HG03520 (cell line): Measurements from ENCODE around the gene BCL11B.

Experiments used
- ATAC-seq: cut with Tn5 transposase; IDR thresholded peaks from one replicate; pipeline ENCODE4 v1.9.1; 2021; ENCODE audit warnings: mild to moderate bottlenecking, moderate library complexity; ENCODE audit not compliant: unreplicated experiment

BCL11B gene

DNA sequence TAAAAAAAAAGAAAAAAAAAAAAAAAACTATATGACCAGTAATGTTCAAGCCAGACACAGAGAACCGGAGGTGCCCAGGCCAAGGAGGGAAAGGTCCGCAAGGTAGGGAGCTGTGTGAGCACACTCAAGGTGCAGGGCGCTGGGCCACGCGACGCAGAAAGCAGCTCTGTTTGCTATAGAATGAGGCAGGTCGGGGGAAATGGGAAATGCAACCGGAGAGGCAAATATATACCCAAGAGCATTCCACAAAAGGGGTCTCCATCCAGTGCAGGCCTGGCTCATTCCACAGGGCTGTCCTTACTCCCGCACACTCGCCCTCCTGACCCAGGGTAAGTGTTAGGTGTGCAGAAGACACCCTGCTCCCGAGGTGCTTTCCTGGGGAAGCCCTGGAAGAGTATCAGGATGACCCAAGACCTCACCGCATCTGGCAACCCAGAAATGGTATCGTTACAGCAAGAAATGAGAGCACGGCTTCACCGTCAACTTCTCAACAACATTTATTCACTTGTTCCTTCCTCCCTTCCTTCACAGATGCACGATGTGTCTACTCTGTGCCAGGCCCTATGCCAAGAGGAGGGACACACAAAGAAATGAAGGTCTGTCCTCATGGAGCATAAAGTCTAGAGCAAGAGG, 86.4 kb downstream of the BCL11B start:
- no peak for ATAC-seq

DNA sequence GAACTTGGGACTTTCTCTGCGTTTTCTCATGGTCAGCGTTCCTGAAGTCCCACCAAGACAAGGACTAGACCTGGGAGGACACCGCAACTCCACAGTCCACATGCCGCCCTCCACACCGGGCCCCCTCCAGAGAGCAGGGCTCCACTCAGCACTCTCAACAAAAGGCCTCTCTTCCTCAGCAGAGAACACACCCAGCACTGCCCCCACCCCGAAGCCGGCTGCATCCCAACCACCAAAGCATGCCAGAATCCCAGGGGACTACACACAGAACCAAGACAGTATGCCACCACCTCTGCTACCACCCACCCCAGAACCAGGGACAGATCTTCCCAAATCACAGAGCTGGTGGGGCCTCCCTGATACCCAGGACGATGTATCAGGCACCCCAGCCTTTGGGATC, 88.3 kb downstream of the BCL11B start:
- no peak for ATAC-seq

DNA sequence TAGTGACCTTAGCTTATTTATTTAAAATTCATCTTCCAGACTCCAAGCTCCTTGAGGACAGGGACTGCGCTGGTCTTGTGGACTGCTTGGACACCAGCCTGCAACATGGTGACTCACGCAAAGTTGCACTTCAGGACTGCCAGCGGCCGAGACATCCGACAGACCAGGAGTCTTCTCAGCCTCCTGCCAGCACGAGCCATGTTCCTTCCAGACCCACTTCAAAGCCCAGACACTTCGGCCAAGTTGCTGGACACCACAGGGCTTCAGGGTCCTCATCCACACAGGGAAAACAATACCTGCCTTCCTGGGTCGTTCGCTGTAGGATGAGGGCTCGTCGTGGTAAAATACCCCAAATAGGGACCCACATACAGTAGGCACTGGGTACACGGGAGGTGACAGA, 88.7 kb downstream of the BCL11B start:
- ATAC-seq, result no peak

DNA sequence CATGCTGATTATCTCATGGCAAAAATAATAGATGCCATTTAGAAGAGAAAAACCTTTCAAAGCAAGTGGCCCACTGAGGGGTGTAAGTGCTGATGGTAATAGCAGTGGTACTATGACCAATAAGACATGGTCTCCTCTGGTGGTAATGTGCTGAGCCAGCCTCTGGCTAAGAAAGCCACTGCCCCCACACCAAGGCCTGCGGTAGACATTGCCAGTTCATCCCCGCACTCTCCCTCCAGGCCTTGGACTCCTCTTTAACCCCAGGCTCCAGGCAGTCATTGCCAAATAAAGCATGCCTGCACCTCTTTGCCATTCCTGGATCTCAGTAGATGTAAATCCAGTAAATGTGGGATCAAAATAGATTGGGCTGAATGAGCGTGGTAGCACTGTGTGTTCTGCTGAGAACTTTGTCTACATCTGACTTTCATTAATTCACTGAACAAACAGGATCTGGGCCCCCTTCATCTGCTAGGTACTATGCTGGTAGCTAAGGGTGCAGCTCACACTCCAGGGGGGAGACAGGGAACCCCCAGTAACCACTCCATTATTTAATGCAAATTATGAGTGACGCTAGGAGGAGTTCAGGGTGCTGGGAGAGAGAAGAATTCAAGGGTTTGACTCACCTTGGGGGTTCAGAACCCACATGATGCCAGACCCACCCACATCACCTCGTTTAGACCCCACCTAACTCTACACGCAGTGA, 89.3 kb downstream of the BCL11B start:
- no peak for ATAC-seq

DNA sequence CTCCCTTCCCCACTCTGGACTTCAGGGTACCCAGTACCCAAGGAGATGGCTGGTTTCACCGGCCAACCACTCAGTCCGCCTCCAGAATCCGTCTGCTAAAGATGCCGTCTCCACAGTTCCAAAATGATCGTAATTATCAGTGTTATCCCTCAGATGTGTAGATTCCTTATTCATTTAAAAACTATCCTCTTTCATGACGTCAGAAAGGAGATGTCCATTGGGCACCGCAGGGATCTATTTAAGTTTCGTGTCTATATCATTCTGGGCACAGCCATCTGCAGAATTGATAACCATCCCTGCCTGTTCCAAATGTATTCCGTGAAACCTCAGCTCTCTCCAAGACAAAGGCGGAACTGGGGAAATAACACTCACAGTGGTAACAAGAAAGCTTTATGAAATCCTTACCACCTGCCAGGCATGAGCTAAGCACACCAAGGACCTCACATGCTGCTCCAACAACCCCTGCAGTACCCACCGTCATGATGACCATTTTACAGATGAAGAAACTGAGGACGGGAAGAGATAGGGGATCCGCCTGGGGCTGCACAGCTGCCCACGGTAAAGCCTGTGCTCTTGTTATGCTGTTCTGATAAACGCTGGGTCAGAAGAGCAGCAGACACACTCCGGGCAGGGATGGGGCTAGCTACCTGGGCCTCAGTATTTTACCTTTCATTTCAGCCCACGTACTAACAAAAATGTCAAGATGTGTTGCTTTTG, 90.0 kb downstream of the BCL11B start:
- ATAC-seq, result no peak

DNA sequence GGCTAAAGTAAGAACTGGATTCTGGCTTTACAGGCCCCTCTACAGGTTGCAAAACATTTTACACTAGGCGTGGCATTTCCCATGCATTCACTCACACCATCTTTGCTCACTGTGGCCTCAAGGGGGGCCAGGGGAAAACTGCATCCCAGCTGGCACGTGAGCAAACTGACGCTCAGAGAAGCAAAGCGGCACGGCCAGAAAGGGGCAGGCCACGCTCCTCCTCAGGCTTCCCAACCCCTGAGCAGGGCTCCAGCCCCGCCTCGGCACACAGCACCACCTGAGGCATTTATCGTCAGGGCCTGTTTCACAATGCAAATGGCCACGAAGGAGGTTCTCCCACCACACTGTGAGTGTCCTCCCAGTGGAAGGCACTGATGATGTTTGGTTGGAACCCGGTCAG, 90.8 kb downstream of the BCL11B start:
- ATAC-seq, result no peak

DNA sequence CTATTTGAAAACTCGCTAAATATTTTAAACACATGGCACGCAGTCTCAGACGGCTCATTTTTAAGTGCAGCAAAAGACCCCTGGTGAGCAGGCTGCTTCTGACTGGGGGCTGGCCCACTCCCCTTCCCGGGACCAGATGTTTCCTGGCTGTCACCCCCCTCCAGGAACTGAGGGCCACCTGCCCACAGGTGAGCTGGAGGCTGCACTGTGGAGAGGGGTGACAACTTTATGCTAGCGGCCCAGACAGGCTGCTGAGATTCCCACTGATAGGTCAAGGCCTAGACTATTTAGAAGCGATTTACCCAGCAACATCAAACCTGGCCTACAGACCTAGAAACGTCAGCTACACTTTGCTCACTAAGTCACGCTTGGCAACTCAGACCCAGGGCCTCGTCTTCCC, 92.1 kb downstream of the BCL11B start:
- no peak for ATAC-seq

DNA sequence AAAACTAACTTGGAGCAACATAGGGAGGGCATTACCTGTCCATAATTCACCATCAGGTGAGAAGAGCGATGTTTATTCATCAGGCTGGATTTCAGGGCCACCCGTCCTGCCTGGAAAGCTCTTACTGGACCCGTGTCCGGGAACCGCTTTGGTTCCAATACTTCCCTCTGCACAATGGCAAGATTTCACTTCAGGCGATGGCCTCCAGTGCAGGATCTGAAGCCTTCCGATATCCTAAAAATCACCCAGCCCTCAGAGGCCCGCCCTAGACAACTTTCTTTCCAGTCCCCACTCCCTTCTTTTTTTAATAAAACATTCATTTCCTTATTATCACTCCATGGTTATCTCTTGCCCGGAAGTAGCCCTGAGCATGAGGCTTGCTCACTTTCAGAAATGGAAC, 92.5 kb downstream of the BCL11B start:
- no peak for ATAC-seq

DNA sequence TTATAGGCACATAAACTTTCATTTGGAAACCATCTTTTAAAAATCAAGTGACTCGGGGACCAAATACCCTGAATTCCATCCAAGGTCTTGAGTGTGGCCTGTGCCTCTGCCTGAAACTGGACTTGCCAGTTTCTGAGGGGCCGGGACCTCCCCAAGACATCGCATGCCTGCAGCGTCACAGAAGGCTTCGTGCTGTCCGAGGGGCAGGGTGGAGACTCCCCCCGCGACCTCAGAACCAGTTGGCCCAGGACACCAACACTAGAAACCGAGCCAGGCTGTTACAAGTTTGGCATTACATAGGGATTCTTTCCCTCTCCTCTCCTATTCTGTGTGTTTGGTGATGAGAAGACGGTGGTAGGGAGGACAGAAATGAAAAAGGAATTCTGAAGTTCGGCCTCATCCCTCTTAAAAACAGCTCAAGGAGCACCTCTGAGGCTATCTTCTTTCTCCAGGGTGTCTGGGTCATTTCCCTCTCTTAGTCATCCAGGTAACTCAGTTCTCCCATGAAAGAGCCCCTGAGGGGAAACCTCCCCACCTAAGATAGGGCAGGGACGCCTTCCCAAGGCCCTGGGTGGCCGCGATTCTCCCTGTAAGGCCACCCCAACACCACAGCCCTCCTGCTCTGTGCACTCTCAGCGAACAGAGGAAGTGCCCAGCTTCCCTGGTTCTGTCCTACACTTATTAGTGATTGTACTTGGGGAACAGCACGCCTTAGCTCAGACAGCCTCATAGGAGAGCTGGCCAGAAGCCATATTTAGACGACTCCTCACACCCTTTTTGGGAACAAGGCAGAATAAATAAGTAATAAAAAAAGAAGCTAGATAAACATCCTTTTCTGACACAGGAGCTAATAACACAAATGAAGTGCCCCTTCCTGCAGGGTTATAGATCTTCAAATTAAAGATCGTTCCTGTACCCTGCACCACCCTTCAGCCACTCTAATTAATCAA, 93.8 kb downstream of the BCL11B start:
- ATAC-seq, result no peak

DNA sequence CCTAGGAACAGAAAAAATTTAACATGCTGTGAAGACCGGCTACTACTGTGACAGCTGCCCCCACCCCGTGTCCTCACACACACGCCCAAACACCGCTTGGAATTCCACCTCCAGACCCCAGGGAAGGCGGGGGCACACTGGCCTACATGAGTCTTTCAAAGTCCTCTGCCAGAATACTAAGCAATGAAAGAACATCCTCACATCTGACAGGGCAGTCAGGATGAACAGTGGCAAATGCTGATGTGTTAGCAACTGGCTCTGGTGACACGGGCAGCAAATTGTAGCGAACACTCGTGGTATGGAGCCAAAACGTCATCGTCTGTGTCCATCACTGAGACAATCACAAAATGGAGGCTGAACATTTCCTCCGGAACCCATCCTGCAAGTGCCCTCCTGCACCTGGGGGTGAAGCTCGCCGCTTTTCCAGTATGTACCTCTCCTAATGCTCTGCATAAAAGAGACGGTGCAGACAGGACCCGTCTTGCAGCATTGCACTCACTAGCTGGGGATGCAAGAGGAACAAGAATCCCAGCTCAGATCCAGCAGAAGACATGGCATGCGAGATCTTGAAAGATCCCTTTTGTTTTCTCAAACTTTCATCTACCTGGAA, 94.8 kb downstream of the BCL11B start:
- ATAC-seq, result no peak

DNA sequence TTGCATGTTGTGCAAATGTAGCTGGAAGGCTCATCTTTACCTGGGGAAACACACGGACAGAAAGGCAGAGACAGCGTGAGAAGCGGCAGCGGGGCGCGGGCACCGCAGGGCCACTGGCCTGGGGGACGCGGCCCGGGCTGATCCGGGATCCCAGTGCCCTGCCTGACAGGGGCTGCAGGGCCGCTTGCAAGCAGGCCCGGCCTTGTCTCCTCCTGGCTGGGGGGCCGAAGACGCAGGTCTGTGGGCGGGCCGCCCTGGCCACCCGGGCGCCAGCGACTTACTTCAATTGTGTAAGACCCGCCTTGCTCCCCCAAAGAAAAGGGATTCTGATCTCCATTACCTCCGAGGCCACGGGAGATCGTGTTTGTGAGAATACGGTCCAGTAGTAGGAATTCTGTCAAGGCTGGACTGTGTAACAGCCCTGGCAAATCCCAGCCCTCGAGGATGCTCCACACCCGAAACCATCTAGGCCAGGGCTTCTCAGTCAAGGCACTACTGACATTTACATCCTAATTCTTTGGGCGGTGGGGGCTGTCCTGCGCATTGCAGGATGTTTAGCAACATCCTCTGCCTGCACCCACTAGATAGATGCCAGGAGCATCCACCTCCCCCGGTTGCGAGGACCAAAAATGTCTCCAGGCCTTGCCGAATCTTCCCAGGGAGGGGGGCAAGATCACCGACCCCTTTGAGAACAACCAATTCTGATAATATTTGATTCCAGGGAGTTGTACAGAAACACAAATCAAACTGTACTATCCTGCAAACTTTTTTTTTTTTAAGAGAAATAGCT, 95.6 kb downstream of the BCL11B start:
- no peak for ATAC-seq

DNA sequence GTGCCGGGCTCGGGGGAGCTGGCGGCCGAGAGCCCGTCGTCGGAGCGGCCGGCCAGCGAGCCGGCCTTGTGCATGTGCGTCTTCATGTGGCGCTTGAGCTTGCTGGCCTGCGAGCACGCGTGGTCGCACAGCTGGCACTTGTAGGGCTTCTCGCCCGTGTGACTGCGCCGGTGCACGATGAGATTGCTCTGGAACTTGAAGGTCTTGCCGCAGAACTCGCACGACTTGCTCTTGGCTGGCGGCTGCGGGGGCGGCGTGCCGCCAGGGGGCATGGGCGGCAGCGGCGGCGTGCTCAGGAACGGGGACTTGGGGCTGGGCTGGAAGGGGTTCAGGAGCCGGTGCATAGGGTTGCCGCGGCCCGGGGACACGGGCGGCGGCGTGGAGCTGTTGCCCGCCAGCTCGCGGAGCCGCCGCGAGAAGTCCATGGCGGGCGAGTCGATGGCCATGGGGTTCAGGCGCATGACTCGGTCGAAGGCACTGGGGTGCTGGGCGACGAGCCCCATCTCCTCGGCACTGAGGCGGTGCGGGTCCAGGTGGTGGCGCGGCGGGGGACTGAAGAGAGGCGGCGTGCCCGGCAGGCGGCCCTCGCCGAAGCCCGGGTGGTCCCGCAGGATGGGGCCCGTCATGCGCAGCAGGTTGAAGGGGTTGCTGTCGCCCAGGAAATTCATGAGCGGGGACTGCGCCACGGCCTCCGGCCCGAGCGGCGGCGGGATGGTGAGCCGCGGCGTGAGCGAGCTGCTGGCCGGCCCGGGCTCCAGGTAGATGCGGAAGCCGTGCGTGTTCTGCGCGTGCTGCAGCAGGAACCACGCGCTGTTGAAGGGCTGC, 96.5 kb downstream of the BCL11B start:
- ATAC-seq, result no peak

DNA sequence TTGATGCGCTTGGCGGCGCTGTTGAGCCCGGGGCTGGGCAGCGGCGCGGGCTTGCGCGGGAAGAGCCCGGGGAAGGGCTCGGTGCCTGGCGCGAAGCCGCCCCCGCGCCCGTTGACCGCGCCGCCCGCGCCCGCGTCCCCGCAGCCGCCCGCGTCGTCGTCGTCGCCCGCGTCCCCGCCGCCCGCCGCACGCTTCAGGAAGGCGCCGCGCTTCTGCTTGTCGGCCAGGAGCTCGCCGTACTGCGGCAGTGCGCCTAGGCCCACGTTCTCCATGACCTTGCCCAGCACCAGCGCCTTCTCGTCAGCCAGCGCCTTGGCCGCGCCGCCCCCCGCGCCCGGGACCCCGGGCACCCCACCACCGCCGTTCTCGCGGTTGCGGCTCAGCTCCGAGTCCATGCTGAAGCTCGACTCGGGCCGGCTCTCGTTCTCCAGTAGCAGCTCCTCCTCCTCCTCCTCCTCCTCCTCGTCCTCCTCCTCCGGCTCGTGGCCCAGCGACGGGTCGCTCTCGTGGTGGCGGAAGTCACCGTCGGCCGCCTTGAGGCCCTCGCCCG, 97.2 kb downstream of the BCL11B start:
- ATAC-seq, result no peak

DNA sequence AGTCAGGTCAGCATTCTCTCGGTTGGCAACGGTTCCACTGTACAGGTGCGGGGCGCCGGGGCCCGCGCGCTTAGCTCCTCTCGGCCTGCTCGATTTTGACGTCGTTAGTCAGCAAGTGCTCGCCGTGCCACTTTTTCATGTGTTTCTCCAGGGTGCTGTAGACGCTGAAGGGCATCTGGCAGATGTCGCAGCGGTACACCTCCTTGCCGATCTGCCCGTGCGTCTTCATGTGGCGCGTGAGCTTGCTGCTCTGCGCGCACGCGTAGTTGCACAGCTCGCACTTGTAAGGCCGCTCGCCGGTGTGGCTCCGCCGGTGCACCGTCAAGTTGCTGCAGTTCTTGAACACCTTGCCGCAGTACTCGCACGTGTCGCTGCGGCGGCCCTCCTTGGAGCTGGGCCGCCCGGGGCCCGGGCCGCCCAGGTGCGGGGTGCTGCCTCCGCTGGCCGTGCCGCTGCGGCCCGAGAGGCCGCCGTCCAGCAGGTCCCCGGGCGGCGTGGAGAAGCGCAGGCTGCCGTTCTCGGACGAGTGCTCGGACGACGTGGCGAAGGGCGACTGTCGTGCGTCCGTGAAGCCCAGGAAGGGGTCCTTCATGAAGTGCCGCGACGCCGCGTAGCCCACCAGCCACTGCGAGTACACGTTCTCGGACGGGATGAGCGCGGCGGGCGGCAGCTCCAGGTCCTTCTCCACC, 97.8 kb downstream of the BCL11B start:
- no peak for ATAC-seq

DNA sequence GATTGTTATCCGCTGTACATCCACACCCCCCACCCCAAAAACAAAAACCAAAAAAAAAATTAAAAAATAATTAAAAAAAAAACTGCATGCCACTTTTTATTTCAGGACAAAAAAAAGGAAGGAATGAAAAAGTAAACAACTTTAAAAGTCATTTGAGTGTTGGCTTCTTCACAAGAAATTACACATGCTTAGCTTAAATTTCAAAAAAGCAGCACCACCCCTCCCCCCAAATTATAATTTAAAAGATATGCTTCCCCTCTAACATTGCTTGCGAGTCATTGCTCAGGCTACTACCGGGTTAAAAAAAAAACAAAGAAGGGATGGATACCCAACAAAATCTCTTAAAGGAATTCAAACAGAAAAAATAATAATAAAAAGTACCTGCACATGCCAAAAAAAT, 98.5 kb downstream of the BCL11B start:
- ATAC-seq, result no peak

DNA sequence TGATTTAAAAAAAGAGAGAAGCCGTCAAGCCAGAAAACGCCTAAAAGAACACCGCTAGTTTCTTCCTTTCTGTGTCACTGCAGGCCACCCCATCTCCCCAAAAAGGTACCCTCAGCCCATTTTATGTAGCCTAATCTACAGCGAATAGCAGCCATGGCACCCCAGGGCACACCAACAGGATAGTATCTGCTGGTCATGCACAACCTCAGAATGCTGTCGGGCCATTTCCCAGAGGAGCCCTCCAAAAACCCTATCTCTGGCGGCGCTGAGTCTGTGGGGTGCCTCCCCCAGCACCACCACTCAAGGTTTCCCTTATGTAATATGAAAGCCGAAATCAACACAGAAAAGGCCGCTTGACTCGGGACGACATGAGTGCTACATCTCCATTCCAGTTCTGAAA, 98.9 kb downstream of the BCL11B start:
- no peak for ATAC-seq

DNA sequence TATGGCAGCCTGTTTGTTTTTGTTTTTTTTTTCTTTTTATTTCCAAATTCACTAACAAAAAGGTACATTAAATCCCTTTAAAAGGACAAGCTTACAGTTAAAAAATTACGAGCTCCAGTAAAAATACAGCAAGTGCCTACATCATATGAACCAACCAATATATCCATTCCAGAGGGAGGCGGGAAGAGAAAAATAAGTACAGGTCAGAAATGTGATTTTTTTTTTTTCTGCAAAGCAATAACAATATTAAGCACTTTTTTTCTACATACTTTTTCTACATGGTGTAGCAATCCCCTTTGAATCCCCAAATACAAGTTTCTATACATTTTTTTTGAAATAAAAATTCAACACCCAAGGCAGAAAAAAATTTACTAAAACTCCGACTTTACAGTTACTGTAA, 100.6 kb downstream of the BCL11B start:
- no peak for ATAC-seq

DNA sequence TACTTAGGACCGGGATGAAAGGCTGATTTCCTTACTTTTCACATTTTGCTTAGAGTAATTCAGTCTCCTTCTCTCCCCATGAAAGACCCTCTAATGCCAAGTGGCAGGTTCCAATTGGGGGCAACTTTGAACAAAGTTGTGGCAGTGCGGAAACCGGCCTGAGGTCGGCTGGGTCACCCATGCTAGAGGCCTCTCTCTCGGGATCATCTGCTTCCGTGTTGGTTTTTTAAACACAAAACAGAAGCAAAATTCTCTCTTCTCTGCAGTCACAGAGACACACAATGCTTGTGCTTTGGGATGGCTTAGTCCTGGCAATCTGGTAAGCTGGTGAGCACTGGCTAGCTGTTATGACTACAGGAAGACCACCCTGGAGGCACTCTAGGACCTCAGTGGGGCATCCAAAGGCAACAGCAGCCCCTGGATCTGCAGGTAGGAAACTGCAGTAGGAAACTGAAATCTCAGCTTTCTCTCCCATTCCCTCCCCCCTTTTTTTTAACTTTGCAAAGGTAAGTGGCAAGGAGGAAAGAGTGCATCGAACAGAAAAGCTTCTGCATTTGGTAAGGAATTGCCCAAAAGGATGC, 102.1 kb downstream of the BCL11B start:
- no peak for ATAC-seq
